HEK293 (cell line): ENCODE measurements around the gene PTAR1.

Source experiments
- CTCF ChIA-PET: fragments of 350-600 bp; formaldehyde crosslinking; extraction: SDS; loops from one replicate; lab custom pipeline; 2021; ENCODE audit warnings: antibody characterized with exemption; lab: Yijun Ruan, JAX
- POLR2A ChIA-PET: fragments of 300-600 bp; formaldehyde crosslinking; extraction: SDS; loops from one replicate; lab custom pipeline; 2020; ENCODE audit warnings: antibody characterized with exemption, inconsistent platforms; lab: Yijun Ruan, JAX
- H3K27ac ChIP-seq: fragments of 200-500 bp; sonication (Bioruptor generic); 2 replicates; pipeline ENCODE4 v1.5.1; 2014; ENCODE audit warnings: low read depth, low read length, control low read depth, inconsistent platforms; ENCODE audit errors: extremely low read depth
- H3K36me3 ChIP-seq, 2 experiments: fragments of 200-500 bp in 1 of 2; sonication (Bioruptor generic) in 1 of 2; 1 replicate in 1 of 2; 2 replicates in 1 of 2; pipeline ENCODE4 v1.5.1; 2014 to 2017; ENCODE audit warnings: inconsistent platforms in 2 of 2, low read length in 2 of 2; ENCODE audit not compliant: control insufficient read depth in 2 of 2, insufficient read depth in 1 of 2
- H3K4me1 ChIP-seq: fragments of 200-500 bp; sonication (Bioruptor generic); 2 replicates; pipeline ENCODE4 v1.5.1; 2014; ENCODE audit warnings: mild to moderate bottlenecking, low read length, inconsistent platforms; ENCODE audit not compliant: control insufficient read depth, insufficient read depth
- H3K4me3 ChIP-seq: 2 replicates; pipeline ENCODE4 v1.5.1; 2011; ENCODE audit warnings: low read depth, mild to moderate bottlenecking, control low read depth, low read length, moderate library complexity
- H3K9me3 ChIP-seq: fragments of 200-500 bp; sonication (Bioruptor generic); 2 replicates; pipeline ENCODE4 v1.5.1; 2014; ENCODE audit warnings: low read depth, low read length, inconsistent platforms; ENCODE audit not compliant: control insufficient read depth, insufficient read depth
- GLI4 ChIP-seq: fragments of 450-650 bp; formaldehyde crosslinking; IDR thresholded peaks from 2 replicates; pipeline ENCODE4 v1.5.1; 2016; ENCODE audit warnings: missing biosample characterization, missing genetic modification characterization
- KLF10 ChIP-seq: fragments of 450-650 bp; IDR thresholded peaks from 2 replicates; pipeline ENCODE4 v1.5.1; 2018; ENCODE audit warnings: missing biosample characterization, mild to moderate bottlenecking, missing genetic modification characterization
- MEIS1 ChIP-seq: sonication (generic); formaldehyde crosslinking; IDR thresholded peaks from 2 replicates; pipeline ENCODE4 v1.8.1; 2022; ENCODE audit warnings: missing genetic modification reagents, mild to moderate bottlenecking, borderline replicate concordance
- PRDM6 ChIP-seq: fragments of 450-650 bp; formaldehyde crosslinking; IDR thresholded peaks from 2 replicates; pipeline ENCODE4 v1.5.1; 2017; ENCODE audit warnings: missing biosample characterization, missing genetic modification characterization
- REST ChIP-seq: fragments of 450-650 bp; formaldehyde crosslinking; IDR thresholded peaks from 2 replicates; pipeline ENCODE4 v1.5.1; 2016; ENCODE audit warnings: missing biosample characterization, missing genetic modification characterization
- SCRT1 ChIP-seq: fragments of 450-650 bp; formaldehyde crosslinking; IDR thresholded peaks from 2 replicates; pipeline ENCODE4 v1.5.1; 2016; ENCODE audit warnings: missing biosample characterization, missing genetic modification characterization, borderline replicate concordance
- SETDB1 ChIP-seq: IDR thresholded peaks from one replicate; pipeline ENCODE4 v1.6.1; 2017; ENCODE audit warnings: mild to moderate bottlenecking, low read length, moderate library complexity, mixed read lengths; ENCODE audit not compliant: insufficient read length
- SP3 ChIP-seq: fragments of 450-650 bp; formaldehyde crosslinking; IDR thresholded peaks from 2 replicates; pipeline ENCODE4 v1.5.1; 2016; ENCODE audit warnings: missing biosample characterization, missing genetic modification characterization
- WT1 ChIP-seq: fragments of 450-650 bp; formaldehyde crosslinking; IDR thresholded peaks from 2 replicates; pipeline ENCODE4 v1.5.1; 2016; ENCODE audit warnings: missing biosample characterization, missing genetic modification characterization
- ZBTB17 ChIP-seq: fragments of 450-650 bp; formaldehyde crosslinking; IDR thresholded peaks from 2 replicates; pipeline ENCODE4 v1.5.1; 2016; ENCODE audit warnings: missing biosample characterization, missing genetic modification characterization
- ZEB2 ChIP-seq: fragments of 450-650 bp; formaldehyde crosslinking; IDR thresholded peaks from 2 replicates; pipeline ENCODE4 v1.5.1; 2016; ENCODE audit warnings: missing biosample characterization, missing genetic modification characterization
- ZFP37 ChIP-seq: fragments of 450-650 bp; formaldehyde crosslinking; IDR thresholded peaks from 2 replicates; pipeline ENCODE4 v1.5.1; 2016; ENCODE audit warnings: missing biosample characterization, missing genetic modification characterization
- ZNF140 ChIP-seq: fragments of 450-650 bp; formaldehyde crosslinking; IDR thresholded peaks from 2 replicates; pipeline ENCODE4 v1.5.1; 2016; ENCODE audit warnings: missing biosample characterization, missing genetic modification characterization
- ZNF184 ChIP-seq: fragments of 450-650 bp; IDR thresholded peaks from 2 replicates; pipeline ENCODE4 v1.5.1; 2018; ENCODE audit warnings: missing biosample characterization, mild to moderate bottlenecking, missing genetic modification characterization
- ZNF19 ChIP-seq: fragments of 450-650 bp; formaldehyde crosslinking; IDR thresholded peaks from 2 replicates; pipeline ENCODE4; 2016; ENCODE audit warnings: missing biosample characterization, missing genetic modification characterization, low read depth
- ZNF221 ChIP-seq: fragments of 450-650 bp; formaldehyde crosslinking; IDR thresholded peaks from 2 replicates; pipeline ENCODE4 v1.5.1; 2017; ENCODE audit warnings: missing biosample characterization, missing genetic modification characterization, borderline replicate concordance
- ZNF366 ChIP-seq: fragments of 450-650 bp; formaldehyde crosslinking; conservative IDR thresholded peaks from 2 replicates; pipeline ENCODE4 v1.5.1; 2016; ENCODE audit warnings: missing biosample characterization, missing genetic modification characterization
- ZNF398 ChIP-seq: fragments of 450-650 bp; formaldehyde crosslinking; IDR thresholded peaks from 2 replicates; pipeline ENCODE4 v1.5.1; 2017; ENCODE audit warnings: missing biosample characterization, missing genetic modification characterization
- ZNF423 ChIP-seq: fragments of 450-650 bp; formaldehyde crosslinking; IDR thresholded peaks from 2 replicates; pipeline ENCODE4 v1.5.1; 2016; ENCODE audit warnings: missing biosample characterization, missing genetic modification characterization
- ZNF426 ChIP-seq: fragments of 450-650 bp; formaldehyde crosslinking; IDR thresholded peaks from 2 replicates; pipeline ENCODE4 v1.5.1; 2017; ENCODE audit warnings: missing biosample characterization, missing genetic modification characterization, mild to moderate bottlenecking, inconsistent platforms, moderate library complexity
- ZNF433 ChIP-seq: fragments of 450-650 bp; formaldehyde crosslinking; IDR thresholded peaks from 2 replicates; pipeline ENCODE4 v1.5.1; 2016; ENCODE audit warnings: missing biosample characterization, missing genetic modification characterization, low read depth
- ZNF501 ChIP-seq: fragments of 450-650 bp; formaldehyde crosslinking; IDR thresholded peaks from 2 replicates; pipeline ENCODE4 v1.5.1; 2016; ENCODE audit warnings: missing biosample characterization, missing genetic modification characterization
- ZNF510 ChIP-seq: fragments of 450-650 bp; formaldehyde crosslinking; IDR thresholded peaks from 2 replicates; pipeline ENCODE4 v1.5.1; 2018; ENCODE audit warnings: mild to moderate bottlenecking, missing genetic modification characterization, missing biosample characterization; ENCODE audit not compliant: insufficient replicate concordance
- ZNF555 ChIP-seq: fragments of 450-650 bp; formaldehyde crosslinking; conservative IDR thresholded peaks from 2 replicates; pipeline ENCODE4 v1.5.1; 2017; ENCODE audit warnings: missing biosample characterization, mild to moderate bottlenecking, missing genetic modification characterization, inconsistent platforms
- ZNF600 ChIP-seq: fragments of 450-650 bp; formaldehyde crosslinking; IDR thresholded peaks from 2 replicates; pipeline ENCODE4 v1.5.1; 2016; ENCODE audit warnings: missing biosample characterization, missing genetic modification characterization
- ZNF670 ChIP-seq: fragments of 450-650 bp; formaldehyde crosslinking; IDR thresholded peaks from 2 replicates; pipeline ENCODE4 v1.5.1; 2016; ENCODE audit warnings: missing biosample characterization, missing genetic modification characterization, low read depth
- ZNF843 ChIP-seq: fragments of 450-650 bp; formaldehyde crosslinking; IDR thresholded peaks from 2 replicates; pipeline ENCODE4 v1.5.1; 2016; ENCODE audit warnings: missing biosample characterization, missing genetic modification characterization

The PTAR1 gene

GRCh38 chr9:69715825-69716224 lies 44.0 kb downstream of the PTAR1 start (continued):
- TF ChIP-seq REST (tag by site-specific recombination): no peak
- no peak for TF ChIP-seq SP3 (tag by site-specific recombination)
- TF ChIP-seq SETDB1: no peak
- TF ChIP-seq ZNF670 (tag by site-specific recombination): no peak
- TF ChIP-seq KLF10: no peak
- TF ChIP-seq ZNF600 (tag by site-specific recombination): no peak
- no peak for TF ChIP-seq ZNF510 (tag by site-specific recombination)
- TF ChIP-seq ZNF140 (tag by site-specific recombination): no peak
- no peak for TF ChIP-seq GLI4 (tag by site-specific recombination)
- TF ChIP-seq ZNF184 (tag by site-specific recombination): no peak
- no peak for TF ChIP-seq ZNF423 (tag by site-specific recombination)
- TF ChIP-seq ZBTB17 (tag by site-specific recombination): no peak
- TF ChIP-seq SCRT1 (tag by site-specific recombination): no peak

- no peak overlapping the region for H3K27ac ChIP-seq
- ChIA-PET POLR2A (no interaction called here), CTCF (interaction anchor here (0.9 to 2.0 kb wide), 2 partner anchors 43 to 397 kb away, joined by 3 to 5 read pairs; partner anchors contain the start of gene APBA1)
- H3K4me1 ChIP-seq: no peaks in the 10 kb centered on the region
- H3K4me3 ChIP-seq: no peak overlapping the region
- TF ChIP-seq MEIS1 (no peak), ZNF19 (no peak), ZNF221 (tag by site-specific recombination) (no peak), ZNF501 (tag by site-specific recombination) (no peak), PRDM6 (no peak), ZFP37 (no peak), ZNF366 (tag by site-specific recombination) (no peak), ZNF555 (tag by site-specific recombination) (no peak), ZNF426 (no peak), ZNF433 (tag by site-specific recombination) (no peak), ZEB2 (no peak), WT1 (no peak), ZNF843 (tag by site-specific recombination) (no peak), ZNF398 (tag by site-specific recombination) (no peak)
- TF ChIP-seq, all 188 proteins: peak for 0
- peaks cover 0 to 22% of the 10 kb centered on the region in 2 experiments; a peak in 1 of 3 replicates for H3K36me3 ChIP-seq
- no peaks in the 10 kb centered on the region for H3K9me3 ChIP-seq
Observed at GRCh38 chr9:69715096-69715495, 44.7 kb downstream of the PTAR1 start.
